Panc1 (cell line): Measurements from ENCODE around the gene STEAP3.

Experiments
- CTCF ChIP-seq: fragments of 450-650 bp; IDR thresholded peaks from 2 replicates; pipeline ENCODE4 v1.5.1; 2017; ENCODE audit warnings: mild to moderate bottlenecking
- POLR2AphosphoS5 ChIP-seq: IDR thresholded peaks from 2 replicates; pipeline ENCODE4 v1.6.1; 2012; ENCODE audit warnings: mild to moderate bottlenecking, low read depth, low read length, moderate library complexity
- REST ChIP-seq, 2 experiments: IDR thresholded peaks; 2 replicates each; pipeline ENCODE4 v1.6.1; 2011 to 2012; ENCODE audit warnings: low read depth in 2 of 2, control low read depth in 1 of 2, low read length in 1 of 2, mild to moderate bottlenecking in 1 of 2, moderate library complexity in 1 of 2; ENCODE audit not compliant: insufficient read depth in 1 of 2
- SIN3A ChIP-seq: IDR thresholded peaks from 2 replicates; pipeline ENCODE4 v1.6.1; 2012; ENCODE audit warnings: low read depth, mild to moderate bottlenecking, low read length, moderate library complexity, borderline replicate concordance; ENCODE audit not compliant: insufficient read depth

- TF ChIP-seq CTCF (no peak), SIN3A (no peak), POLR2AphosphoS5 (no peak), REST (IDR thresholded peaks at IDR 0.05; ENCODE audit: insufficient read depth in 1 of 2, low read depth in 2 of 2, low read length in 1 of 2) (no peak)
These were observed 642 bp upstream of the STEAP3 start for GRCh38 chr2:119222863-119223520.
